Stimulated activated CD8-positive, alpha-beta memory T cell treated with anti-CD3 and anti-CD28 coated beads, Interleukin-4, amount 100 ng/mL, for 1 hour (primary cell): ENCODE results near the gene SFMBT2.

Experiments
- DNase-seq, 2 donors: peaks; one replicate each; pipeline ENCODE4 v3.0.0-alpha.2; 2020; ENCODE audit warnings: low read depth in 2 of 2, low spot score in 1 of 2

The SFMBT2 gene

GRCh38 chr10:7370511-7370910 is 40.3 kb downstream of the SFMBT2 start:
- no peak for DNase-seq

- no peak for DNase-seq
Observed at GRCh38 chr10:7365027-7365745, 45.6 kb downstream of the SFMBT2 start.

GRCh38 chr10:7364474-7364873 is 46.4 kb downstream of the SFMBT2 start:
- no peak for DNase-seq

- DNase-seq, result no peak
Observed at GRCh38 chr10:7363700-7364099, 47.1 kb downstream of the SFMBT2 start.

GRCh38 chr10:7362471-7362870 is 48.4 kb downstream of the SFMBT2 start:
- no peak for DNase-seq

GRCh38 chr10:7361316-7361715 is 49.5 kb downstream of the SFMBT2 start:
- DNase-seq, result no peak

GRCh38 chr10:7359954-7360353 is 50.9 kb downstream of the SFMBT2 start:
- DNase-seq, result no peak

- DNase-seq, result no peak
Observed at GRCh38 chr10:7359356-7359755, 51.5 kb downstream of the SFMBT2 start.

- DNase-seq, result no peak
Observed at GRCh38 chr10:7357193-7357592, 53.6 kb downstream of the SFMBT2 start.

GRCh38 chr10:7354330-7355047 is 56.3 kb downstream of the SFMBT2 start:
- DNase-seq, result no peak

- no peak for DNase-seq
Observed at GRCh38 chr10:7351894-7352293, 58.9 kb downstream of the SFMBT2 start.

- no peak for DNase-seq
Observed at GRCh38 chr10:7350541-7351195, 60.2 kb downstream of the SFMBT2 start.

- DNase-seq, result no peak
Observed at GRCh38 chr10:7345717-7346116, 65.1 kb downstream of the SFMBT2 start.

GRCh38 chr10:7343040-7343439 is 67.8 kb downstream of the SFMBT2 start:
- no peak for DNase-seq

- DNase-seq, result no peak
Observed at GRCh38 chr10:7340179-7340874, 70.5 kb downstream of the SFMBT2 start.

GRCh38 chr10:7339510-7339909 is 71.3 kb downstream of the SFMBT2 start:
- no peak for DNase-seq

- no peak for DNase-seq
Observed at GRCh38 chr10:7338469-7338868, 72.4 kb downstream of the SFMBT2 start.

GRCh38 chr10:7337431-7338171 is 73.2 kb downstream of the SFMBT2 start:
- DNase-seq, result no peak

- no peak for DNase-seq
Observed at GRCh38 chr10:7335977-7336376, 74.9 kb downstream of the SFMBT2 start.

- no peak for DNase-seq
Observed at GRCh38 chr10:7334642-7334964, 76.2 kb downstream of the SFMBT2 start.
